Kidney tubule cell (primary cell): Measurements from ENCODE around the gene GPBP1.
"Not testable (repeated sequence)": the region's sequence is repeated elsewhere in the genome, so short reads cannot be mapped to it uniquely, and the experiment has no call there.

Experiments used
- DNase-seq: peaks from one replicate; pipeline ENCODE4 v3.0.0-alpha.2; 2018; ENCODE audit warnings: low spot score

The GPBP1 gene

DNA sequence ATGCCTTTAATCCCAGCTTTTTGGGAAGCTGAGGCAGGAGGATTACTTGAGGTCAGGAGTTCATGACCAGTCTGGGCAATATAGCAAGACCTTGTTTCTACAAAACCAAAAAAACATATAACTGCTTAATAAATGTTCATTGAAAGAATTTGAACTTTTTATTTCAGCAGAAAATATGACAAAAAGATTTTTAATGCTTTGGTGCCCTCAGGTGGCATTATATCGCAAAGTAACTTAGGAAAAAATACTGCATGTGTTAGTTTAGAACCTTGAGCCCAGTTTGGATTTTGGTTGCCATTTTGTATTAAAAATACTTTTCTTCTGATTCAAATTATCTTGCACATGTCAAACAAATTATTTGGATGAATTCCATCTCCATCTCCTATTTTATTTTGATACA is 103.2 kb downstream of the GPBP1 start:
- peak; percentile 41 for DNase-seq

DNA sequence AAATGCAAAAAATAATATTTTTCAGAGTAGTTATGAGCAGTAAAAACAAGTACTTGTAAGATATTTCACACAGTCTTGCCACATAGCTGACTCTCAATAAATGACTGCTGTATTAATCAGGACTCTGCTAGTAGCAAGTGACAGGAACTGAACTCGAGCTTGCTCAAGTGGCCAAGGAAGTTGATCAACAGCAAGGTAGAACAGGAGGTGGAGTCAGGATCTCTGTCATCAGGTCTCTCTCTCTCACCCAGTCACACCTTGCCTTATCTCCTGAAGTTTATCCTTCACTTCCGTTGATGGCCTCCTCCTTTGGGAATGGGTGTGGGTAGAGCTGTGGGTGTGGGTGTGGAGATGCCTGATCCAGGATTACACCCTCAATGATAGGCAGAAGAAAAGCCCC is 107.0 kb downstream of the GPBP1 start:
- DNase-seq = peak; percentile 6

DNA sequence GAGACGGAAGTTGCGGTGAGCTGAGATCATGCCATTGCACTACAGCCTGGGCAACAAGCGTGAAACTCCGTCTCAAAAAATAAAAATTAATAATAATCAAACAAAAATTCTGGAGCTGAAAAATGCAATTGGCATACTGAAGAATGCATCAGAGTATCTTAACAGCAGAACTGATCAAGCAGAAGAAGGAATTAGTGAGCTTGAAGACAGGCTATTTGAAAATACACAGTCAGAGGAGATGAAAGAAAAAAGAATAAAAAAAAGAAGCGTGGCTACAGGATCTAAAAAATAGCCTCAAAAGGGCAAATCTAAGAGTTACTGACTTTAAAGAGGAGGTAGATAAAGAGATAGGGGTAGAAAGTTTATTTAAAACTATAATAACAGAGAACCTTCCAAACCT is 111.2 kb downstream of the GPBP1 start:
- DNase-seq = not testable (repeated sequence)

DNA sequence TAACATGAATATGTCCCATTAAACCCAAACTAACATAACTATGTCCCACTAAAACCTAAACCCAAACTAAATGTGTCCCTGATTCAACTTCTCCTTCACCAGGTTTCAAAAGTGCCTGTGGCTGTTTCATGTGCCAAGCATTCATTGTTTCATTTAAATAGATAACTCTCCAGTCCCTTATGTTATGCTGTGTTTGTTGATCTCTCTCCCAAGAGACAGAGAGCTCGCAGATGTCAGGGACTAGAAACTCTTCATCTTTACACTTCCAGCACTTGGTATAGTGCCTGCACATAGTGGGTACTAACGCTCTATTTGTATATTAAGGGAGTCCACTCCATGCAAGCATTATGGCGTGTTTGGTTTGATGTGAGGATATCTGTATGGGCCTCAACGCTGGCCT is 118.0 kb downstream of the GPBP1 start:
- DNase-seq = no peak

DNA sequence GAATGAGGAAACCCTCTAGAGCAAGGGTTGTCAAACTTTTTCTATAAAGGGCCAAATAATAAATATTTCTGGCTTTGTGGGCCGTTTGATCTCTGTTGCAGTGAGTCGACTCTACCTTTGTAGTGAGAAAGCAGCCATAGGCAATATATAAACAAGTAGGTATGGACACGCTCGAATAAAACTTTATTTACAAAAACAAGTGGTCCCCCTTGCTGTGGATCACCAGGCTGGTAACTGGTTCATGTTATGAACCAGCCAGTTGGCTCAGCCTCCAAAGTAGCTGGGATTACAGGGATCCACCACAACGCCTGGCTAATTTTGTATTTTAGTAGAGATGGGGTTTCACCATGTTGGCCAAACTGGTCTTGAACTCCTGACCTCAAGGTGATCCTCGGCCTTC is 118.5 kb downstream of the GPBP1 start:
- no peak for DNase-seq

DNA sequence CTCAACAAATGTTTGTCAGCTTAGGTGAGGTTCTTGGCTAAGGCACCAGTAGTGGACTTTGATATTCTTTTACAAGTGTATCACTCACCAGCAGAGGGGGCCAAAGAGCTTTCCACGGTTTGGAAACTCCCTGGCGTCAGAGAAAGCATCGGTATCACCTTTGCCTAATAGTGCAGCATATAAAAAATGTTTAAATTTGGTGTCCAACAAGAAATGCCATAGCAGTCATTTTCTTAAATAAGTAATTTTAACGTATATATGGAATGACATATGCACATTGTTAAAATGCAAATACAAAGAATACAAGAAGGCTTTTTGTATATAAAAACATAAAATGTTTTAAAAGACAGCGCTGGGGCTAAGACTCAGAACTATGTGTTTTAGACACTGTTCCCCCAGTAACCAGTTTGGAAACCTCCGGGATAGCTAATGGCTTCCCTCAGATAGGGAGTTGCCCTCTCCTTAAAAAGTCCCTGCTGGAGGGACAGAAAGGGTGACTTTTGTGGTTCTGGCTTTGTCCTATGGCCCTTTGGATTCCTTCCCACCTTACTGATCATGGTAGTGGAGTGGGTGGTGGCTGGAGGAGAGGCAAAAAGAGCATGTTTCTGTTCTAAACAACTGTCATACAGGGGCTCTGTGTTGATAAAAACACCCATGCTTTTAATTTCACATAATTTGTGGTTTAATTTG is 124.6 kb downstream of the GPBP1 start:
- peak; percentile 85 for DNase-seq

DNA sequence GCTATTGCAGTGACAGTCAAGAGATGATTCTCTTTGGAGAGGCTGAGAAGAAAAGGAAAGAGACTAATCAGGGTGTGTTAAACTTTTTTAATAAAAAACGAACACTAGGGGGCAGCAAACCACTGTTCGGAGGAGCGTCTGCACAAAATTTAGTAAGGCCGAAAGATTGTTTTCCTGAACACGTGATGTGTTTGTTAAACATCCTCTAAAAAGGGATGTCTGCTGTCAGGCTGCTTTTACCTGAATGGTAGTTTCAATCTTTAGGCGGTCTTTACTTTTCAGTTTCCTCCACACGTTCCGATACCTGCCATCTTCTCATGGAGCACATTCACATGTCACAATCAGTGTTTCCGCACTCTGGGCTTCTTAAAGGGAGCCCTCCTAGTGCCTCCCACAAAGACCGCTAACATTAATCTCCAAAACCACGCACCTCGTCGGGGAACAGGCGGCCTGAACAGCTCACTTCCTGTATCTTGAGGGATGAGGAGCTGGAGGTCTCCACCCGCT is 125.2 kb downstream of the GPBP1 start:
- DNase-seq = peak; percentile 83

DNA sequence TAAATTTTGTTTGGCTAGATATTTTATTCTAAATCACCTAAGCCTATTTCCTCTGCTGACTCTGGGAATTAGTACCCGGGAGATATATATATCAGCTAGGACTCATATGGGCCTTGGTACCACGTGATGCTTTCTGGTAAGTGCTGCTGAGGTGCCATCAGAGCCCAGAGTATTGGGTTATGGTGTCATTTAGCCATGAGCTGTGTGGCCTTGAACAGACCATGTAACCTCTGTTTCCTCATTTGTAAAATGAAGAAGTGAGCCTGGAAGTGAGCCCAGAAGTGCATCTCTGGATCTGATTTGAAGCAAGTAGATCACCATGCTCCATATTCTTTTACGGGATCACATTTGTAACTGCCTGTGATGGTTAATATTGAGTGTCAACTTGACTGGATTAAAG is 126.1 kb downstream of the GPBP1 start:
- DNase-seq = no peak

DNA sequence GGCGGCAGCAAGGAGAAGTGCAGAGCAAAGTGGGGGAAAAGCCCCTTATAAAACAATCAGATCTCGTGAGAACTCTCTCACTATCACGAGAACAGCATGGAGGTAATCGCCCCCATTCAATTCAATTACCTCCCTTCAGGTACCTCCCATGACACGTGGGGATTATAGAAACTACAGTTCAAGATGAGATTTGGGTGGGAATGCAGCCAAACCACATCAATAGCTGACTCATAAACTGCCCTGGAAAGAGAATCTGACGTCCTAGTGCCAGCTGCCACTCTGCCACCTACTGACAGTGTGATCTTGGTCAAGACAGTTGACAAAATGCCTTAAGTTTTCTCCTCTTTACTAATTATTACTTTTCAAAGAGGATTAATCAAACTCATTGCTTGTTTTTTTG is 128.3 kb downstream of the GPBP1 start:
- DNase-seq = peak; percentile 87

DNA sequence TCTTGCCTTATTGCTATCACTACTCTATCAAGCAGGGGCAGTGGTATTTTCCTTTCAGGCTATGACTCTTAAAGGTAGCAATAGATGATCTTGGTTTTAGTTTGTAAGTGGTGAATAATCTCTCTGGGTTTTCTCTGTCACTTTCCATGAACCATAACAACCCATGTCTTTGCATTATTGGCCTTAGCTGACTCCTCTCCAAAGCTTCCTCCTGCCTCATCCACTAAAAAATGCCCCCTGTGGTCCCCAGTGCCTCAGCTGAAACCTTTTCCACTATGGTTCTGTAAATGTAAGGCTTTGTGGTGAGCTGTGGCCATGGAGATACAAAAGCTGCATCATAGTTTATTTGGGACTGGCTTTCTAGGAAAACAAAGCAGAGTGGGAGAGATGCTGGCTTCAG is 128.8 kb downstream of the GPBP1 start:
- DNase-seq = peak; percentile 74

DNA sequence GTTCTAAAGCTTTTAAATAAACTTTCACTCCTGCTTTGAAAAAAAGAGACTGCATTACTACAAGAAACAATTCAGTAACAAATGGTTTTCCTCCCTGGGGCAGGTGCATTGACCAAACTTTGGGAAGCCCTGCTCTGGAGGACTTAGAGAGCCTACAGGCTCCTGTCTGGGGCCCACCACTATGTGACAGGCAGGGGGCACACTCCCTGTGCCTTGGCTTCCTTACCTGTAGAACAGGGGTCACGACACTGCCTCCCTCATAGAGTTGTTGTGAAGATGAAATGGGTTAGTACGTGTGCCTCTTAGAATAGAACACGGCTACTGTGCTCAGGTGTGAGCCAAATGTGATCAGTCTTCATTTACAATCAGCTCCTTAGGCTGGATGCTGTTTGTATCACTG is 130.1 kb downstream of the GPBP1 start:
- DNase-seq = no peak

DNA sequence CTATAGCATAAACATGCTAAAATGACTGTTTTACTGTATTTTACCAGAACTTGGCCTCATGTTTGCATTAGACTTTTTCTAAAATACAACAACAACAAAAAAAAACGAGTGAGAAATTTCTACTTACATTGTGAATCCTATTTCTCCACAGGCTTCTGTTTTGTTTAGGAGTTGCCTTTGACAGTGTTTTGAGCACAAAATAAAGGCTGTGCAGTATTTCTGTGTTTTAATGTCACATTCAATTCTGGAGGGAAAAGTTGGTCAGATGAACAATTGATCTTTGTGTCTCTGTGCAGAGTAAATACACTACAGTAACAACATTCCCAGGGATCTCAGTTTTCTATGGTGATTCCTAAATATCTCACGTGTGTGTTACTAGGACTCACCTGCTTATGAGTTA is 131.1 kb downstream of the GPBP1 start:
- no peak for DNase-seq

DNA sequence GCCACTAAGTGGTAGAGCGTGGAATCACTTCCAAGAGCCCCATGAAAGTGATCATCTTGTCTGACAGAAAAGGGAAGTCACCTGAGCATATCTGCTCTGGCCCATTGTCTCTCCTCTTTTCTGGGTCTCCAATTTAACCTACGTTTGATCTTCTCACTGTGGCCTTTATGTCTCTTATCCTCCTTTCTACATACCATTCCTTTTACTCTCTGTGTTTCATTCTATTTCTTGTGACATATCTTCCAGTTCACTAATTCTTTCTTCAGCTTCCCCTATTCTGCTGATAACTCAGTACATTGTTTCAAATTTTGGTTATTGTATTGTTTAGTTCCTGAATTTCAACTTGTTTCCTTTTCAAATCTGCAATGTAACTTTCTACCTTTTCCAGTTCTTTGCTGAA is 132.5 kb downstream of the GPBP1 start:
- no peak for DNase-seq

DNA sequence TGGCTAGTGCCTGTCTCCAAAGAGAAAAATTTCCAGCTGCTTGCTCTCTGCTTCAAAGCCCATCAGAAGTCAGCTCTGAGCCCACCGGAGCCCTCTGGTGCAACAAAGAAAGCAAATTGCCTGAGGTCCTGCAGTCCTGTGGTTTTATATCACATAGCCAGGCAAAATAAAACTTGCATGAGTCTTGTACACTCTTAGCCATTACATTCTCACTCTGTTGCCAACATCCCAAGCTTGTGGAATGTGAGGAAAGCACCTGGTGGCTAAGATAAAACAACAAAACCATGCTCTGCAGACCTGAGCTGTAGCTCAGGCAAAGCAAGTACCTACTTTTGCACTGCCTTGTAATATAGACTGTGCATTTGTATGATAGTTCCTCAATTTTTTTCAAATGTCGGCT is 133.7 kb downstream of the GPBP1 start:
- DNase-seq = peak; percentile 14

DNA sequence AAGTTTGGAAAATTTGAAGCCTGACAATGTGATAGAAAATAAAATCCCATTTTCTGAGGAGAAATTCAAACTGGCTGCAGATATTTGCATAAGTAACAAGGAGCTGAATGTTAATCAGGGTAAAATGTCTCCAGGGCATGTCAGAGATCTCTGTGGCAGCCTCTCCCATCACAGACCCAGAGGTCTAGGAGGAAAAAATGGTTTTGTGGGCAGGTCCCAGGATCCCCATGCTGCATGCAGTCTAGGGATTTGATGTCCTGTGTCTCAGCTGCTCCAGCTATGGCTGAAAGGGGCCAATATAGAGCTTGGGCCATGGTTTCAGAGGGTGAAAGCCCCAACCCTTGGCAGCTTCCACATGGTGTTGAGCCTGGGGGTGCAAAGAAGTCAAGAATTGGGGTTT is 135.2 kb downstream of the GPBP1 start:
- DNase-seq = not testable (repeated sequence)

DNA sequence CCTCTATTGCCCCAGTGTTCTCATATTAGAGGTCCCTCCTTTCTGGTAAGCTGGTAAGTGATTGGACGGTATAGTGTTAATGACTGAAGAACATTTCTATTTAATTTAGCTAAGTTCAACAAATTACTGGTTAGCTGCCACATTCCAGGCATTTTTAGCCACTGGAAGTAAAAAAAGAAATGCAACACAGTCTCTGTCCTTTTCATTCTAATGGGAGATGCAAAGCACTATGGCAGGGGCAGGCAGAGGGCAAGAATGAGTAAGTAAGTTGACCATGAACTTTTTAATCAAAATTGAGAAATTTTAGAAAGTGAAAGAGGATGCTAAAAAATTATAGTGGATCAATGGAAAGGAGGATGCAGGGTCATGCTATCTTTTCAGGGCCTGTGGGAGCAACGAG is 137.4 kb downstream of the GPBP1 start:
- DNase-seq = no peak

DNA sequence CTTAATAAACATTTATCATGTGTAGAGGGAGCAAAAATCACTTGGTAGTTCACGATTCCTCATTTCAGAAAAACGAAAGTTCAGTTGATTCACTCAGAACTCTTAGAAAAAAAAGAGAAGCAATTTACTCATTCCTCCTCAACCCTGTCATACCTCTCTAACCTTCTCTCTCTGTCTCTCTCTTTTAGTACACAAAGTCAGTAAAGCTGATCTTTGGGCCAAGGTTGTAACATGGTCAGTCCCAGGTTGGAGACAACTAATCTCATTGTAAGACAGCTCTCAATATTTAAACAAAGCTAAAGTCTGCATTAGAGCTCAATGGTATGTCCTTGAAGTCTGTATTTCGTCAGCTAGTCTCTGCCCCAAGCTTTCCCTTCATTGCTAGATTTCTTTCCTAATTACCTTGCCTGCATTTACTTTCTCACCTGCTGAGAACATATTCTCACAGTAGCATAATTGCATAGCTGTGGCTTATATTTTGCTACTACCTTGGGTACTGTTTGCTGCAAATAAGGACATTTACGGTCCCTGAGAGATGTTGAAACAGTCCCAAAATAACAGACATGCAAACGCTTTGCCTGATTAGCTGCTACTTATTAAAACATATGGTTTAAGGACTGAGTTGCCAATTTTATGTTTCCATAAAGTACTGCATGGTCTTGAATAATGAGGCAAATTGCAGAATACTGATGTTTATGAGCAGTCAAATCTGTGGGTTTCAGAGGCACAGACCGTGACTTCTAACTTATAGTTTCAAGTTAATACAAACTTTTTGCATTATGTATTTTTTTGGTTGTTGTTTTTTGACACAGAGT is 138.3 kb downstream of the GPBP1 start:
- DNase-seq = no peak

DNA sequence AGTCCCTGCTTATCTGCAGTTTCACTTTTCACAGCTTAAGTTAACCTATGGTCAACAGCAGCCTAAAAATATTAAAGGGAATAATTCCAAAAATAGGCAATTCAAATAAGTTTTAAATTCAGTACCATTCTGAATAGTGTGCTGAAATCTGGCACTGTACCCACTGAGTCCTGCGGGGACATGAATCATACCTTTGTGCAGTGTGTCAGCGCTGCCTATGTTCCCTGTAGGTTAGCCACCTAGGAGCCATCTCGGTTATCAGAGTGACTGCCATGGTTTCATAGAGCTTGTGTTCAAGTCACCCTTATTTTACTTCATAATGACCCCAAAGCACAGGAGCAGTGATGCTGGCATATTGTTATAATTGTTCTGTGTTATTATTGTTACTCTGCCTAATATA is 139.9 kb downstream of the GPBP1 start:
- DNase-seq = no peak
